GM11168 (cell line): ENCODE measurements around the gene OSBPL10.

Experiments used
- in situ Hi-C: fragments of 300-500 bp; cut with MboI; formaldehyde crosslinking; loops from one replicate; pipeline ENCODE4 v1.12.0; 2022; ENCODE audit warnings: low sequenced_read_pairs; ENCODE audit not compliant: unreplicated experiment

OSBPL10 gene

DNA sequence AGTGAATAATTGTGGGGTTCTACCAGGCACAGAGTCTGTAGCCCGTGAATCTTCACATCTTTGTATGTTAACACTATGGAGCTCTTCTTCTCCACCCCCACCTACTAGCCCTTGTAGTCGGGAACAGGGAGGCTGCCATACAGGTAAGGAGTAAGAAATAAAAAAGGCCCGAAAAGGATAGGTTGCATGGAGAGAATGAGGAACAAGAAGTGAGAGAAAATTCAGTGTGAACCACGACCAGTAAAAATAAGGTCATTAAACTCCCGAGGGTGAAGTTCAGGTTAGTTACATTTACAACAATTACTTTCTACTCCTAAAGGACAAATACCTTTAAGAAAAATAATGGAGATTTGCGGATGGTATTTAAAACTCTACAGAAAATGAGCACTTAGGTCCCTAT is 53.3 kb downstream of the OSBPL10 start:
- in situ Hi-C loops = no loop called here

DNA sequence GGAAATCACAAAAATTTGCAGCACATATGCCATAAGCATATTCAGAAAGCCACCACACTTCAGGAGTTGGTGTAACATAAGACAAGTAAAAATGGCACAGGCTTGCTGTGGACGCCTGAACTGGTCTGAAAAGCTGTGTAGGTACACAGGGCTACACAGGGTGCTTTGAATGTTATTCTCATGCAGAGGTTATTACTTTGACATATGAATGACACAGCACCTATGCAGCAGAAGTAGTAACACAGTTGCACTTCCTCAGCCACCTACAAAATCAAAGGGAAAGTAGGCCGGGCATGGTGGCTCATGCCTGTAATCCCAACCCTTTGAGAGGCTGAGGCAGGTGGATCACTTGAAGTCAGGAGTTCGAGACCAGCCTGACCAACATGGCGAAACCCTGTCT is 54.5 kb downstream of the OSBPL10 start:
- in situ Hi-C loops = no loop called here

DNA sequence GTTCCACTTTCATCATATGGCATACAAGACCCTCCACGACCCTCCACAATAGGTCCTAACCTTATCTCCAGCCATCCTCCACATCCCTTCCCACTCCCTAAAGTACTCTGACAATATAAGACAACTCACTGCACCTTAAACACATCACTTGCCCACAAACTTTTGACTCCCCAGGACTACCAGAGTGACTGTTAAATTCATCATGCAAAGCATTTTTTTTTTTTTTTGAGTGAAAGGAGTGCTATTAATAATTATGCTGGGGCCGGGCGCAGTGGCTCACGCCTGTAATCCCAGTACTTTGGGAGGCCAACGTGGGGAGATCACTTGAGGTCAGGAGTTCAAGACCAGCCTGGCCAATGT is 55.8 kb downstream of the OSBPL10 start:
- in situ Hi-C loops = no loop called here

DNA sequence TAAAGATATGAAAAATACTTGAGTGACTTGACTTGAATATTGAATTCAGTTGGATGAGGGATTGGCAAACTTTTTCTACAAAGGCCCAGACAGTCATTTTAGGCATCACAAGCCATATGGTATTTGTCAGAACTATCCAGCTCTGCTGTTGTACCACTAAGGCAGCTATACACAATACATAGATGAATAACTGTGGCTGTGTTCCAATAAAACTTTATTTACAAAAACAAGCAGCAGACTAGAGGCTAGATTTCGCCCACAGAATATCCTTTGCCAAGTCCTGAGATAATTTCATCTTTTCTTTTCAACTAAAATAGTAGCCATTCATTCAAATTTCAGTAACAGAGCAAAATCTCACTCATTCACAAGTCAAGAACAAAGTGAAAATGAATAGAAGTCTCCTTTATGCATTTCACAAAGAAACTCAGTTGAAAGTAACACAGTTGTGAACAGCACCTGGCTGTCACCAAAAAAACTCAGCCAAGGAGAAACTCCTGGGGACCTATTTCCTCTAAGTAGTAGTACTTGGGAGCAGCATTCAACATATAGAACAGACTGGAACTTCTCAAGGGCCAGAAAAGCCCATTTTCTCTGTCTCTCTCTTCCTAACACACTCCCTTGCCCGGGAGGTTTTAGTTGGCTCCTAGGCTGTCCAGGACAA is 56.3 kb downstream of the OSBPL10 start:
- in situ Hi-C loops = no loop called here

DNA sequence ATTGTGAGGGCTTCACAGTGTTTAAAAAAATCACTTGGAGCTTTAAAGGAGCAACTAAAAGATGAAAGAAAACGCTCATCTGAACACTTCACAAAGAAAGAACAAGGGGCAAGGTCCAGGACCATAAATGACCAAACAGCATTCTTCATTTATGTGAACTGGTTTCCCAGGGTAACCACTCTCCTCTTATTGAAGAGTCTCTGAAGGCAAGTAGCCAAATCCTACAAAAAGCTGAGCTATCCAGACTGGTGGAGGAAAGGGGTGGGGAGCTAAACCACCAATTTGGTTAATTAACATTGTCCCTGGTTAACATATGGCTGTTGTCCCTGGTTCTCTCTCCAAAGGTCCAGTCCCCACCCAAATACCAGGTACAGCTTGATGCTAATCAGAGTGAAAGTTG is 58.1 kb downstream of the OSBPL10 start:
- in situ Hi-C loops = no loop called here

DNA sequence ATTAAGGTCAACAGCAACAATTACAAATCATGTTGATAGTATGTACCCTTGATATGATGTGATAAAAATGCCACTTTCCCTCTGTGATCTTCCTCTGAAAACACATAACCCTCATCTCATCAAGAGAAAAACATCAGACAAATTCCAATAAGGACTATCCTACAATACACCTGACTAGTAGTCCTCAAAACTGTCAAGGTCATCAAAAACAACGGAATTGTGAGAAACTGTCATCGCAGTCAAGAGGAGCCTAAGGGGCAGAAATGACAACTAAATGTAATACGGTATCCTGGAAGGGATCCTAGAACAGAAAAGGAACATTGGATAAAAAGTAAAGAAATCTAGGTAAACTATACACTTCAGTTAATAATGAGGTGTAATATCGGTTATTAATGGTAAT is 59.2 kb downstream of the OSBPL10 start:
- in situ Hi-C loops = no loop called here

DNA sequence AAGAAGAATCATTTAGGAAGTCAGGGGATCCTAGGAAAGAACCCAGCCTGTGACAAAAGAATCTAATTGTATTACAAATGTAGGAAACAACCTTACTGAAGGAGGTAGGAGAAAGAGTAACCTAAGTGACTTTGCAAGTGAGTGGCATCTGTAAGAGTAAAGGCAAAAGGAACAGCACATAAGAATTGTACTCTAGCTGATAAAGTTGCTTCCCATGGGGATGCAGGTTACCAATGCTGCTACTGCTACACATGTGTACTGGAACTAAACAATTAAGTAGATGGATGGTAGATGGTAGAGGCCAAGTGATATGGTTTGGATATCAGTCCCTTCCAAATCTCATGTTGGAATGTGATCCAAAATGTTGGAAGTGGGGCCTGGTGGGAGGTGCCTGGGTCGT is 60.8 kb downstream of the OSBPL10 start:
- in situ Hi-C loops = no loop called here

DNA sequence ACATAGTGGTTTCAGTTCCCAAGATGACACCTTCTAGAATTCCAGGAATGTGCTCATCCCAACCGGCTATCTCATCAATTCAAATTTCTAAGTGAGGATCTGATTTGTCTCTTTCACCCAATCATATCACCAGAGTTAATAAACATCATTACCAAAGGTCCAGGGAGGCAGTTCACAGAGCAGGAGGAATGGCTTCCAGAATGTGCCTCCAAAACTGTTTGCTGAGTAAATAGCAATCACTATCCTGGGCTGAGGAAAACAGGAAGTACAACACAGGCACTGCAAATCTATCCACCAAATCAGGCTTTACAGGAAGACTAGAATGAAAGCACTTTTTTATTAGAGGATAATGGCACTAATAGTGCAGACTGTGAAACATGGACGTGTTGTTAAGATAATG is 61.5 kb downstream of the OSBPL10 start:
- in situ Hi-C loops = no loop called here

DNA sequence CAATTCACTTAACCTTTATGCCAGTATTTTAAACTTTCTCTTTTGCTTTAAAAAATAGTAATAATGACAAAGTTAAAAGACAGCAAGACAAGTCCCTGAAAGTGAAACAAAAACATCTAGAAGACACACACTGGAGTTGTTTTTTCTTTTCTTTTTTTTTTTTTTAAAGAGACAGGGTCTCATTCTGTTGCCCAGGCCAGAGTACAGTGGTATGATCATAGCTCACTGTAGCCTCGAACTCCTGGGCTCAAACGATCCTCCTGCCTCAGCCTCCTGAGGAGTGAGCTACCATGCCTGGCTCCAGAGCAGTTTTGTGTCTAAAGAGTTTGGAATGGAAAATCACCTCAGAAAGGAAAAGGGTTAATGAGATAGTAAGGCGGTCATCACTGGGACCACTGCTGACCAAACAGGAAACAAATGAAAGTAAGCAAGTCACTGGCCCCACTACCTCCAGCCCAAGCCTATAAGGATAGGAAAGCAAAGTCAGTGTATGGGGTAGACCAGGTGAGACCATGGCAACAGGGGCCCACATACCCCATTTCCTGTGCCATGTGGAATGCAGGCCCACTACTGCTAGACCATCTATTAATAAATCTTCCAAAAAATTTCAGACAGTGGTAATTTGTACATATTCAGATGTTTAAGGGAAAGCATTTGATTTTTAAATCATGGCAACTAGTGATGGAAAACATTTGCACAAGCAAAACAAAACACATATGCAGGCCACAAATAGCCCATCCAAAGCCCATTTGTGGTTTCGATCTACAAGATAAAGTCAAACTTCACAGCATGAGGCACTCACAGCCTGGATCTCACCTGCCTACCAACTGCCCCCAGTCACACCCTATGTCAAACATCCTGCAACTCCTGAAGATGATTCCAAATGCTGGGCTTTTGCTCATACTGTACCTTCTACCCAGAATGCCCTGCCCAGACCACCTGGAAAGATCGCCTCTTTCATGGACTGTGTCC is 62.6 kb downstream of the OSBPL10 start:
- in situ Hi-C loops = no loop called here

DNA sequence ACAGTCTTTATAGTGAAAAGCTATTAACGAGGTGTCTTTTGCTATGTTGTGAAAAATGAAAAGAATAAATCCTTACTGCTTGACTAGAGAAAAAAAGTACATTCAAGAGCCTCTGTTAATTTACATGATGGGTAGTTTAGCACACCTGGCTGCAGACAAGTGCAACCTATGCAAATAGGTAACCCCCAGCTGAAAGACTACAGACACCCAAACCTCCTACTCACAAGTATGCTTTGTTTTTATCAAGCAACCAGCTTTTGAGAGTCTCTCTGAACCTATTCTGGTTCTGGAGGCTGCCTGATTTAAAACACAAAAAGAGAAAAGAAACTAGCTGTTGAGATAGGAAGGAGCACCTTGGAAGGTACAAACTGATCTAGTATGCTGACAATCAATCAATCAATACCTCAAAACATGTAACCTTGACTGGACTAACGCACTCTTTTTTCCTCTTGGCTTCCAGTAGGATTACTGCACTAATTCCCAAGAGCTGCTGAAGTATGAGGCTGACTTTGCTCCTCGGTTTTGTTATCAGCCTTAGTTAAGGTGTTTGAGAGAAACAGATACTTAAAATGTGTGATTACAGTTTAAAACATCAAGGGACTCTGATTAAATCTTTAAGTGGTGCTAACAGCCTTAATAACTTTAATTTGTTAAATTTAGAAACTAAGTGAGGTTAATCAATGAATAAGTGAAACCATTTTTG is 63.6 kb downstream of the OSBPL10 start:
- in situ Hi-C loops = no loop called here

DNA sequence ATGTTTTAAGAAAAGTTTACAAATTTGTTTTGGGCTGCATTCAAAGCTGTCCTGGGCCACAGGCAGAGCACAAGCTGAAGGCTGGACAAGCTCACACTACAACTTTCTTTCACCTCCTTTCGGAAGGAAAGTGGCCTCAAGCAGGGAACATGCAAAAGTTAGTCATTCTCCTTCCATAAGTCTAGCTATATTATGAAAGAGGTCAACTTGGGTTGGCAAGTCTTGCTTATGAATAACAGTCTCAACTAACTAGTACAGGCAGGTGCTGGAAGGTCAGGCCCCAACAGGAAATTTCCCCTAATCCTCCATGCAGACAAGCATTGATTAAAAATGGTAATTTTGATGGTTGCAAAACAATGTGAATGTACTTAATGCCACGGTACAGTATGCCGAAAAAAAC is 69.4 kb downstream of the OSBPL10 start:
- in situ Hi-C loops = no loop called here

DNA sequence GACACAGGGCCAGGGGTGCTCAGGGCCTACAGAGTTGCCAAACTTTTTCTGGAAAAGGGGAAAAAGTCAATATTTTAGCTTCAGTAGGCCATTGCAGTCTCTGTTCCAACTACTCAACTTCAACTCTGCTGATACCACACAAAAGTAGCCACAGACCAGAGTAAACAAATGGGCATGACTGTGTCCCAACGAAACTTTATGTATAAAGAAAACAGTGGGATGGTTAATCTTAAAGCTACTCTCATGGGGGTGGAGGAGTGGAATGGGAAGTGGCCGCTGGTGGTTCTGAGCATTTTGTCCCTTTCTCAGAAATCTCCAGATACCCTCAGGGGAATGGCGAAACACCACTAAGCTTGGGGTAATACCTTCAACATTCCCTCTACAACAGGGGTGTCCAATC is 69.9 kb downstream of the OSBPL10 start:
- in situ Hi-C loops = no loop called here

DNA sequence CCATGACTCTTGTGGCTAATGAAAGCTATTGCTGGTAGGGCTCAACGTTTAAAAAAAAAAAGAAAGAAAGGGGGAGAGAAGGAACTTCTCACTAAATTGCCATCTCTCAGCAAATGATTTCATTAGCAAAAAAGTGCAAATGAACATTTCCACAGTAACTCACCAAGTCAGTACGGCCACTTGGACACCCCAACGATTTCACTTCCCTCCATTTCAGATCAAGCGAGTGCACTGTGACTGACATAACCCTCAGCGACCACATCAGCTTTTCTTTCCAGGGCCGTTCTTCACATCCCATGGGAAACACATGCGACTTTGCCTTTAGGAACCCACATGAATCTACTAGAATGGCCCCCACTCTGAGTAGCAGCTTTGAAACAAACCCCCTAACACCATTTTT is 71.6 kb downstream of the OSBPL10 start:
- in situ Hi-C loops = no loop called here

DNA sequence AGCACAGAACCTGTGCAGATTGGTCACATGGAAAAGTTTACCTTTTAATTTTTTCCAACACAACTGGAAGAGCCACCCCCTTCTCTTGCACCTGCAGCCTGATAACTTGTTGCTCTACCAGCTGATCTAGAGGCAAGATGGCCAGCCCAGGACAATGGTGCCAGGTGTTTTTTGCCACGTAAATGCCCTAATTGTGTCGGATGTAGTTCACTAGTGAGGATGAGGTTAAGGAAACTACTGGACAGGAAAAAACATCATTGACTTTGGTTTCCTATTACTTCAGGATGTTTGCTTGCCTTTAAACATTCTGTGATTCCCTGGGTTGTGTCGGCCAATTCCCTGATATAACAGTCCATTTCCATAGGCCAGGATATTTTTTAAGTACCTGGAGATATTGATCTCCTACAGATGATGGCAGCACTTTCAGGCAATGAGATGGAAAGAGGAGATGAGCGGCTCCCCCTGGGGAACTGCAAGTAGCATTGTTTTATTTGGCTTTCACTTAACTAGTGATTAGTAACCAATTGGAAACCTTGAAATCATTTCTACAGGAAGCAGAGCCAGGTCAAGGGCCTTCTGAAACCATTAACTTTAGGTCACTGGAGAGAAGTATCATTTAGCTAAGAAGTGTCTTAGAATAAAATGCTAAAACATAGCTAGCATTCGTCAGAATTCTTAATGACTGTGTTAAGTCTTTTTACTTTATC is 72.5 kb downstream of the OSBPL10 start:
- in situ Hi-C loops = no loop called here

DNA sequence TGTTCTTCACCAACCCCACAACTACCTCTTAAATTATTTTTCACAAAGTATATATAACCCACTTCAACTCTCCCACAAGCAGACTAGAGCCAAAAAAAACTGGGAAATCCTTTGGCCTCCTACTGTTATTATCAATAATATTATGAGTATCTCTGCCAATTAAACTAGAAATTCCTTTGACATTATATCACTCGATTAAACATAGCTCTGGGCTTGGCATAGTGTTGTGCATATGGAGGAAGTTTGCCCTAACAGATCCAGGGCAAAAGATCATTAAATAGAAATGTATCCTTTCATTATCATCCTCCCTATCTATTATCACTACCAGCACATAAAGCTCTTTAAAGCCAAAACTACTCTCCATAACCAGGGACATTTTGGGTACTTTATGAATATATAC is 74.9 kb downstream of the OSBPL10 start:
- in situ Hi-C loops = no loop called here

DNA sequence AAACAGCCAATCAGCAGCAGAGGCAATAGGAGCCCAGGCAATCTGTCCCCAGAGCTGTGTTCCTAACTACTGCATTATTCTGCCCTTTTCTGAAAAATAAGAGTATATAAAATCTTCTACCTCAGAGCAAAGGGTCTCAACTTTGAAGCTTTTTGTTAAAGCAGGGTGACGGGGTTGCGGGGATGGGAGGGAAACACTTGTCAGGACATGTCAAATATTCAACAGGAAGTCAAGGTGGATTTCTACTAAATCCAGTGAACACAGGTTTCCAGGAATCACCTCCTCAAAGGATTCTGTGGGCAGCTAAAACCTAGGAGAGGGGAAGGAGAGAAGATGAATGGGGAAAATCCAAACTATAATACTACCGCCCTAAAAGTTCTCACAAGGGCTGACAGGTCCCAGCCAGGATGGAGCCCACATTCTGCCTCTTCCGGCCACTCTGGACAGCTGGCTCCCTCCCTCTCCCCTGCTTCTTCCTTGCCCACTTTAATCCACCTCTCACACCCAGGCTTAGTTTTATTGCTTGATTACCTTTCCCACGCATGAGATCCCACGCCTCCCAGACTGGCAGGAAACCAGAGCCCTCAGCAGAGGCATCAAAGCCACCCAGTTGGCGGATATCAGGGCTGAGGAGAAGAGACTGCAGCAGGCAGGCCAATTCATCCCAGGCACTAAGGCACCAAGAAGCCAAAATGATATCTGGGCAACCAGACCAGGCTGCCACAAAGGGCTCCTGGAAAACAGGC is 77.2 kb downstream of the OSBPL10 start:
- in situ Hi-C loops = no loop called here

DNA sequence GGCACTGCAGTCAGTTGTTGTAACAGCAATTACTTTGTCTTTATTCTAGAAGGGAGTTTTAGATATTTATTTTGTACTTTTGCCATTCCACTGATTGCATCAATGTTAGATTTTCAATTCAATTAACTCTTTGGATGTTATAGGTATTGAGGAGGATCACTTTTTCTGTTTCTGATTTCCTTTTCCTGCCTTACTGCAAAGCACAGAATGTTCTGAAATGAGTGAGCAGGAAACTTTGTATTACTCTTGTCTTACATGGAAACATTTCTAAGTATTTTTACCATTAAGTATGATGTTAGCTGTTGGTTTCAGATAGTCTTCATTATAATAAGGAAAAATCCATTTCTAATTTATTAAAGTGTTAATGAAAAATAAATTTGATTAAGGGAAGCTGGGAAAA is 80.5 kb downstream of the OSBPL10 start:
- in situ Hi-C loops = no loop called here

DNA sequence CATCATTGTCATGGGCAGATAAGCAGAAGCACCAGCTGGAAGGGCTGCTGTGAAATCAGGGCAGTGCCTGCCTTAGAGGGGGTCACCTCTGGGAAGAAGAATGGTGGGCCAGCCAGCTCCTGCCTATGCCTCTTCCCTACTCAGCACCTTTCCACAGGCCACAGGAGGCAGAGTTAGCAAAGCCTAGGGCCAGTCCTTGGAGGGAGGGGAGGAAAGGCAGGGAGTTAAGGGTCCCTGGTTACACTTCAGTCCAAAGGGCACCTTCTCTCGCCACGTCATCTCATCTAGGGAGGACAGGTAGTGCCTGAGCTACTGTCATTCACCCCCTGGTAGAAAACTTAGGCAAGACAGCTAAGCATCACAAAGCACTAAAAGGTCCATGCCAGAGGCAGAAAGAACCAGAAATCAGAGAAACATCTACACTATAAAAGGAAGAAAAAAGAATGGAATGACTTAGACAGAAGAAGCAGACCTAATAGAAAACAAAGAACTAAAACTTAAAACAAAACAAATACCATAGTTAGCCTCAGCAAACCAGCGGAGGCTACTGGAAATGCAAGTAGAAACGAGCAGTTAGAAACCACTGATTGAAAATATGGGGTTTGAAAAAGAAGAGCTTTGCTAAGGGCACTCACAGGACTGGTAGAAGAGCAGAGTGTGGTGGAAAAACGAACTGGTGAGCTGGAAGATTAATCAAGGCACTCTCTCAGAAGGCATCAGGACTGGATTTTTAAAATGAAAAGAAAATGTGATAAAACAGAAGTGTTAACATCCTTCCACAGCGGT is 84.2 kb downstream of the OSBPL10 start:
- in situ Hi-C loops = no loop called here

DNA sequence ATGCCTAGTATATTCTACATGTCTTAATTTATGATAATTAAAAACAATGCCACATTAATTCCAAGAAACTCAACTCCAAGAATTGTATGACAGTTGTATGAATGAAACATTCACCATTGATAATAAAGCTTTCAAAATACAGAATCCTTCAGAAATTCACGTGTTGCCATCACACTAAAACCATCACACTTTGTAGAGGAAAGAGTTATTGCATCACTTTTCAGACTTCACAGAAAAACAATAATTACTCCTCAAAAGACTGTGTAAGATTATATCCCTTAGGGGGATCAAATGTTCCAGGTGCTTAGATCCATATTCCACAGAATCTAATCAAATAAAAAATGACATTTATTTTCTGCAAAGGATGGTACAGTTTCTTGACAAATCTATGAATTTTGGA is 85.0 kb downstream of the OSBPL10 start:
- in situ Hi-C loops = no loop called here
